PFSK-1 (cell line): ENCODE data around the gene FER.

ENCODE experiments used
- POLR2AphosphoS5 ChIP-seq: IDR thresholded peaks from 2 replicates; pipeline ENCODE4 v1.6.1; 2012; ENCODE audit warnings: low read depth, mild to moderate bottlenecking, control low read depth, low read length, moderate library complexity
- TF ChIP-seq, protein P1 (sequence below), 2 experiments: IDR thresholded peaks; 2 replicates each; pipeline versions ENCODE4 v1.6.1 to v1.8.0; 2011 to 2012; ENCODE audit warnings: low read depth in 2 of 2, low read length in 2 of 2, control low read depth in 1 of 2, inconsistent platforms in 1 of 2, mild to moderate bottlenecking in 1 of 2, moderate library complexity in 1 of 2; ENCODE audit not compliant: insufficient read depth in 1 of 2

DNA sequence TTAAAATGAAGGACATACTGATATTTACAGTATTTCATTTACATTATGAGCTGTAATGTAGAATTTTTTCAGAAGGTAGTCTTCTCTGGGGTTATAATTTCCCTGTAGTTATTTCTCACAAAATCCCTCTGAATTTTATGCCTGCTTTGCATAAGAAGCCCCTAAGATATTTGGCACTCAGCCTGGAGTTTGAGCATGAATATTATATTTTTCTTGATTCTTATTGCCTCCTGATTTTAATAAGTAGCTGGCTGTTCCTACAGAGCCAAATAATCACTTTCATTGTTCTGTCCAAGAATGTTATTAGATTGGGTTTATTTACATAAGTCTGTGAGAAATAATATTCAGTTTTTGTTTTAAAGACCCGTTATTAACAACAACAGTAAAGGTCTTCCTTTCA, 195.0 kb downstream of the FER start:
- no peak for TF ChIP-seq POLR2AphosphoS5
- TF ChIP-seq, protein P1, sequence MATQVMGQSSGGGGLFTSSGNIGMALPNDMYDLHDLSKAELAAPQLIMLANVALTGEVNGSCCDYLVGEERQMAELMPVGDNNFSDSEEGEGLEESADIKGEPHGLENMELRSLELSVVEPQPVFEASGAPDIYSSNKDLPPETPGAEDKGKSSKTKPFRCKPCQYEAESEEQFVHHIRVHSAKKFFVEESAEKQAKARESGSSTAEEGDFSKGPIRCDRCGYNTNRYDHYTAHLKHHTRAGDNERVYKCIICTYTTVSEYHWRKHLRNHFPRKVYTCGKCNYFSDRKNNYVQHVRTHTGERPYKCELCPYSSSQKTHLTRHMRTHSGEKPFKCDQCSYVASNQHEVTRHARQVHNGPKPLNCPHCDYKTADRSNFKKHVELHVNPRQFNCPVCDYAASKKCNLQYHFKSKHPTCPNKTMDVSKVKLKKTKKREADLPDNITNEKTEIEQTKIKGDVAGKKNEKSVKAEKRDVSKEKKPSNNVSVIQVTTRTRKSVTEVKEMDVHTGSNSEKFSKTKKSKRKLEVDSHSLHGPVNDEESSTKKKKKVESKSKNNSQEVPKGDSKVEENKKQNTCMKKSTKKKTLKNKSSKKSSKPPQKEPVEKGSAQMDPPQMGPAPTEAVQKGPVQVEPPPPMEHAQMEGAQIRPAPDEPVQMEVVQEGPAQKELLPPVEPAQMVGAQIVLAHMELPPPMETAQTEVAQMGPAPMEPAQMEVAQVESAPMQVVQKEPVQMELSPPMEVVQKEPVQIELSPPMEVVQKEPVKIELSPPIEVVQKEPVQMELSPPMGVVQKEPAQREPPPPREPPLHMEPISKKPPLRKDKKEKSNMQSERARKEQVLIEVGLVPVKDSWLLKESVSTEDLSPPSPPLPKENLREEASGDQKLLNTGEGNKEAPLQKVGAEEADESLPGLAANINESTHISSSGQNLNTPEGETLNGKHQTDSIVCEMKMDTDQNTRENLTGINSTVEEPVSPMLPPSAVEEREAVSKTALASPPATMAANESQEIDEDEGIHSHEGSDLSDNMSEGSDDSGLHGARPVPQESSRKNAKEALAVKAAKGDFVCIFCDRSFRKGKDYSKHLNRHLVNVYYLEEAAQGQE (IDR thresholded peaks at IDR 0.05; ENCODE audit: insufficient read depth in 1 of 2, low read depth in 2 of 2, low read length in 2 of 2), result no peak
